Neural crest cell (in vitro differentiated cells): Measurements from ENCODE around the gene MCC. TPM values are rescaled to one million over a fixed set of nuclear protein-coding genes. Genes with fewer than 3 reads are reported as not detected.

ENCODE experiments used
- DNase-seq: peaks from one replicate; pipeline ENCODE4 v3.0.0; 2021; ENCODE audit warnings: low read depth, mixed read lengths, low spot score
- H3K27ac Mint-ChIP-seq: one replicate; pipeline ENCODE4 v1.8.0; 2021; ENCODE audit warnings: mild to moderate bottlenecking, mixed read lengths; ENCODE audit not compliant: unreplicated experiment
- H3K27me3 Mint-ChIP-seq: 2 replicates; pipeline ENCODE4 v1.8.0; 2021; ENCODE audit warnings: low read depth, mild to moderate bottlenecking, mixed read lengths
- H3K36me3 Mint-ChIP-seq: 2 replicates; pipeline ENCODE4 v1.8.0; 2021; ENCODE audit warnings: low read depth, mild to moderate bottlenecking, mixed read lengths
- H3K4me1 Mint-ChIP-seq: 2 replicates; pipeline ENCODE4 v1.8.0; 2021; ENCODE audit warnings: mixed read lengths
- H3K4me3 Mint-ChIP-seq: one replicate; pipeline ENCODE4 v1.8.0; 2021; ENCODE audit warnings: mild to moderate bottlenecking, mixed read lengths
- H3K9me3 Mint-ChIP-seq: 2 replicates; pipeline ENCODE4 v1.8.0; 2021; ENCODE audit warnings: mixed read lengths
- total RNA-seq: library from RNA; stranded (reverse); gene quantifications from 2 replicates; pipeline ENCODE4 v1.2.1, GENCODE V29; 2021
- TF ChIP-seq, protein P1 (sequence below): fragments of 200-600 bp; sonication (generic); conservative IDR thresholded peaks from 2 replicates; pipeline ENCODE4 v1.5.0; 2021; ENCODE audit warnings: antibody characterized with exemption, mild to moderate bottlenecking

MCC gene
- total RNA-seq, 1 donor from 2014 or later: 10.8 TPM

DNA sequence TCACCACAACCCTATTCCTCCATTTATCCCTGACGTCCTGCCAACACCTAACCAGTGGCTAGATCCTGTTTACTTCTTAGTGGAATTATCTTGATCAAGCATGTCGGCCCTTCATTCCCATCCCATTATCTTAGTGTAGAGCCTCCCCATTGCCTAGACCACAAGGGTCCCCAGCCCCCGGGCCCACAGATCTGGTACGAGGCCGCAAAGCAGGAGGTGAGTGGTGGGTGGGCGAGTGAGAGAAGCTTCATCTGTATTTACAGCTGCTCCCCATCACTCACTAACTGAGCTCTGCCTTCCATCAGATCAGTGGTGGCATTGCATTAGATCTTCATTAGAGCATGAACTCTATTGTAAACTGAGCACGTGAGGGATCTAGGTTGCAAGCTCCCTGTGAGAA, 236.2 kb downstream of the MCC start:
- H3K4me3 Mint-ChIP-seq: no peak overlapping the region
- H3K27ac Mint-ChIP-seq: no peak overlapping the region
- no peaks in the 10 kb centered on the region for H3K9me3 Mint-ChIP-seq
- peaks cover 4% of the 10 kb centered on the region for H3K36me3 Mint-ChIP-seq
- DNase-seq: no peak
- H3K27me3 Mint-ChIP-seq: no peaks in the 10 kb centered on the region
- TF ChIP-seq, protein P1, sequence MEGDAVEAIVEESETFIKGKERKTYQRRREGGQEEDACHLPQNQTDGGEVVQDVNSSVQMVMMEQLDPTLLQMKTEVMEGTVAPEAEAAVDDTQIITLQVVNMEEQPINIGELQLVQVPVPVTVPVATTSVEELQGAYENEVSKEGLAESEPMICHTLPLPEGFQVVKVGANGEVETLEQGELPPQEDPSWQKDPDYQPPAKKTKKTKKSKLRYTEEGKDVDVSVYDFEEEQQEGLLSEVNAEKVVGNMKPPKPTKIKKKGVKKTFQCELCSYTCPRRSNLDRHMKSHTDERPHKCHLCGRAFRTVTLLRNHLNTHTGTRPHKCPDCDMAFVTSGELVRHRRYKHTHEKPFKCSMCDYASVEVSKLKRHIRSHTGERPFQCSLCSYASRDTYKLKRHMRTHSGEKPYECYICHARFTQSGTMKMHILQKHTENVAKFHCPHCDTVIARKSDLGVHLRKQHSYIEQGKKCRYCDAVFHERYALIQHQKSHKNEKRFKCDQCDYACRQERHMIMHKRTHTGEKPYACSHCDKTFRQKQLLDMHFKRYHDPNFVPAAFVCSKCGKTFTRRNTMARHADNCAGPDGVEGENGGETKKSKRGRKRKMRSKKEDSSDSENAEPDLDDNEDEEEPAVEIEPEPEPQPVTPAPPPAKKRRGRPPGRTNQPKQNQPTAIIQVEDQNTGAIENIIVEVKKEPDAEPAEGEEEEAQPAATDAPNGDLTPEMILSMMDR: no peak
- H3K4me1 Mint-ChIP-seq: peaks cover 5% of the 10 kb centered on the region

- peaks cover 4% of the 10 kb centered on the region for H3K36me3 Mint-ChIP-seq
- peak overlapping the region; percentile 28 for H3K27ac Mint-ChIP-seq
- no peak overlapping the region for H3K4me3 Mint-ChIP-seq
- no peaks in the 10 kb centered on the region for H3K27me3 Mint-ChIP-seq
- TF ChIP-seq, protein P1: no peak
- no peak for DNase-seq
- H3K4me1 Mint-ChIP-seq: peaks cover 14% of the 10 kb centered on the region
- H3K9me3 Mint-ChIP-seq: peaks cover 3% of the 10 kb centered on the region
Observed at GRCh38 chr5:113250341-113250953, 237.8 kb downstream of the MCC start.

DNA sequence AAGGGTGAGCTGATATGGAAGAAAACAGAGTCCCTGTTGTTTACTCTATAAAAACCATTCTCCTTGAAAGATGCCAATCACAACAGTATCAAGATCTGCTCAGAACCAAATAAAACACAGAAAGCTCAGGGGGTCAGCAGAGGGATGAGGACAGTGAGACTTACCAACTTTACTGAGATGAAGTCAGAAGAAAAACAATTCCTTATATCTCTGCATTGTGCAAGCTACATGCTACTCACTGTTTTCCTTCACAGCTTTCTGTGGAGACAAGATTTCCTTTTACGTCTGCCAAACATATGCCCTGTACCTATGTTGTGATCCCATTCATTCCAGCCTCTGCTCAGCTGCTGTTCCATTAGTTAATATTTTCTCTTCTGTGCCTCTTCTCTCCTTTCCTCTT, 239.0 kb downstream of the MCC start:
- no peaks in the 10 kb centered on the region for H3K27me3 Mint-ChIP-seq
- TF ChIP-seq, protein P1: no peak
- peaks cover 3% of the 10 kb centered on the region for H3K9me3 Mint-ChIP-seq
- no peak for DNase-seq
- no peak overlapping the region for H3K4me3 Mint-ChIP-seq
- peaks cover 4% of the 10 kb centered on the region for H3K36me3 Mint-ChIP-seq
- no peak overlapping the region for H3K27ac Mint-ChIP-seq
- peaks cover 15% of the 10 kb centered on the region for H3K4me1 Mint-ChIP-seq

GRCh38 chr5:113246361-113246870, 241.8 kb downstream of the MCC start:
- H3K27ac Mint-ChIP-seq: no peak overlapping the region
- no peak for DNase-seq
- peaks cover 4% of the 10 kb centered on the region for H3K36me3 Mint-ChIP-seq
- TF ChIP-seq, protein P1: no peak
- peaks cover 15% of the 10 kb centered on the region for H3K4me1 Mint-ChIP-seq
- no peak overlapping the region for H3K4me3 Mint-ChIP-seq
- H3K9me3 Mint-ChIP-seq: peaks cover 3% of the 10 kb centered on the region
- H3K27me3 Mint-ChIP-seq: no peaks in the 10 kb centered on the region

GRCh38 chr5:113245427-113246225, 242.6 kb downstream of the MCC start:
- DNase-seq: no peak
- Mint-ChIP-seq H3K4me3 (no peak overlapping the region), H3K36me3 (peaks cover 4% of the 10 kb centered on the region), H3K27me3 (no peaks in the 10 kb centered on the region), H3K9me3 (peaks cover 3% of the 10 kb centered on the region), H3K4me1 (peaks cover 15% of the 10 kb centered on the region), H3K27ac (no peak overlapping the region)
- TF ChIP-seq, protein P1: no peak
